DND-41 (cell line): ENCODE results near the gene WDFY4.
A peak's percentile ranks its signal among the peaks of the same experiment; 100 is the strongest.

Source experiments
- ATAC-seq: fragments of 200-7000 bp; cut with Tn5 transposase; 3 replicates; pipeline ENCODE4 v1.9.1; 2021; ENCODE audit warnings: low read depth; ENCODE audit not compliant: insufficient read depth
- DNase-seq: peaks from one replicate; pipeline ENCODE4 v3.0.0-alpha.2; 2020
- H2AFZ ChIP-seq: 2 replicates; pipeline ENCODE4 v1.6.0; 2012; ENCODE audit warnings: low read depth, low read length
- H3K27ac ChIP-seq: 2 replicates; pipeline ENCODE4 v1.5.1; 2012; ENCODE audit warnings: low read length, inconsistent platforms
- H3K27me3 ChIP-seq: fragments of 200-600 bp; sonication (generic); 2 replicates; pipeline ENCODE4 v1.6.0; 2012; ENCODE audit warnings: low read length, mild to moderate bottlenecking, inconsistent platforms; ENCODE audit not compliant: insufficient read depth, poor library complexity
- H3K36me3 ChIP-seq: 2 replicates; pipeline ENCODE4 v1.5.1; 2012; ENCODE audit warnings: low read length, inconsistent platforms; ENCODE audit not compliant: insufficient read depth
- H3K4me1 ChIP-seq: 2 replicates; pipeline ENCODE4 v1.5.1; 2012; ENCODE audit warnings: mild to moderate bottlenecking, low read length; ENCODE audit not compliant: insufficient read depth
- H3K4me2 ChIP-seq: 2 replicates; pipeline ENCODE4 v1.6.0; 2012; ENCODE audit warnings: mild to moderate bottlenecking, moderate library complexity, low read length, inconsistent platforms; ENCODE audit not compliant: insufficient read depth
- H3K4me3 ChIP-seq, 2 experiments: fragments of 200-600 bp in 1 of 2; shearing (Covaris generic) in 1 of 2; 2 replicates each; pipeline ENCODE4 v1.5.1; 2012 to 2016; ENCODE audit warnings: inconsistent platforms in 2 of 2, low read length in 2 of 2, mild to moderate bottlenecking in 2 of 2, low read depth in 1 of 2, moderate library complexity in 1 of 2
- H3K79me2 ChIP-seq: 2 replicates; pipeline ENCODE4 v1.6.0; 2012; ENCODE audit warnings: low read length, inconsistent platforms; ENCODE audit not compliant: insufficient read depth
- H3K9ac ChIP-seq: 2 replicates; pipeline ENCODE4 v1.6.0; 2012; ENCODE audit warnings: low read depth, mild to moderate bottlenecking, inconsistent platforms, low read length, moderate library complexity
- H3K9me3 ChIP-seq: 2 replicates; pipeline ENCODE4 v1.5.1; 2012; ENCODE audit warnings: low read length, moderate library complexity, mild to moderate bottlenecking, inconsistent platforms; ENCODE audit not compliant: insufficient read depth, severe bottlenecking
- H4K20me1 ChIP-seq: 2 replicates; pipeline ENCODE4 v1.6.0; 2012; ENCODE audit warnings: low read length; ENCODE audit not compliant: insufficient read depth
- EZH2 ChIP-seq: IDR thresholded peaks from 3 replicates; pipeline ENCODE4 v1.6.1; 2012; ENCODE audit warnings: borderline replicate concordance, low read depth, mild to moderate bottlenecking, moderate library complexity, low read length, inconsistent platforms; ENCODE audit not compliant: severe bottlenecking
- TF ChIP-seq, protein P1 (sequence below): IDR thresholded peaks from 2 replicates; pipeline ENCODE4 v1.5.1; 2012; ENCODE audit warnings: borderline replicate concordance, low read length, moderate library complexity, mild to moderate bottlenecking; ENCODE audit not compliant: poor library complexity, severe bottlenecking; ENCODE audit errors: extremely low read depth

WDFY4 gene

DNA sequence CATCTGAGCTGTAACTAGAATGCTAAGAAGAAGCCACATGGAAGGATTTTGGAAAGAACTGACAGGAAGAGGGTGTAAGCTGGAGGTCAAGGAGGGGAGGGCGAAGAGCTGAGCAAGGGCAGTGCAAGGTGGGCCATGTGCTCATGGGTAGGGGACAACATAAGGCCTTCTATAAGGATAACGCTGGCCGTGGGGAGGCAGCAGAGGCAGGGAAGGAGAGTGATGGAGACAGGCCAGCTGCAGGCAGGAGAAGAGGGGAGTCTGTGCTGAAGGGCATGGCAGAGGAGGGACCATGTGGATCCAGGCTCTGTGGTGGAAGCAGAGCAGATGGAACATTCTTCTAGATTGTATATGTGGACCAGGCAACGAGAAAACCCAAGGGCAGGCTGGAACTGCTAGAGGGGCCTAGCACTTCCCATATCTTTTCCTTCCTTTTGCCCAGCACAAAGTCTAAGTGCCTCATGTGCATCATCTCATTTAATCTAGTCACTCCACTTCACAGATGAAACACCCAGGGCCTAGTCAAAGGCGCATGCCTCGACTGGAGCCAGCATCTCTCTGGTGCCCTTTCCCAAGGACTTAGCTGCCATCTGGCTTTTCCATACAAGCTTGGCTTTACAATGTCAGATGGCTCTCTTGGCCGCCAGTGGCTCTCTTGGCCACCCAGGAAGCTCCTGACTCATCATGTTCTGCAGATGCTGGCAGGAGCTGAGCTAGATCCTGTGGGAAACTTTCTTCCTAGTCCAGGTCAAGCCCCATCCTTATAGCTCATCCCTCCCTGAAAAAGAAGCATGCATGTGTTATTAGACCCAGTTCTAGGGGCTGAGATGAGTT is 248.4 kb downstream of the WDFY4 start:
- Histone ChIP-seq H3K27ac (no peak overlapping the region), H3K4me1 (peaks cover 20% of the 10 kb centered on the region), H3K36me3 (no peaks in the 10 kb centered on the region), H3K9me3 (no peaks in the 10 kb centered on the region), H3K4me2 (no peak overlapping the region), H4K20me1 (no peaks in the 10 kb centered on the region; the same call in 1 of the 2 replicates), H3K9ac (no peak overlapping the region), H3K27me3 (no peaks in the 10 kb centered on the region), H2AFZ (no peak overlapping the region), H3K4me3 (no peak overlapping the region), H3K79me2 (no peaks in the 10 kb centered on the region)
- ATAC-seq (no peak), DNase-seq (no peak)
- TF ChIP-seq, protein P1, sequence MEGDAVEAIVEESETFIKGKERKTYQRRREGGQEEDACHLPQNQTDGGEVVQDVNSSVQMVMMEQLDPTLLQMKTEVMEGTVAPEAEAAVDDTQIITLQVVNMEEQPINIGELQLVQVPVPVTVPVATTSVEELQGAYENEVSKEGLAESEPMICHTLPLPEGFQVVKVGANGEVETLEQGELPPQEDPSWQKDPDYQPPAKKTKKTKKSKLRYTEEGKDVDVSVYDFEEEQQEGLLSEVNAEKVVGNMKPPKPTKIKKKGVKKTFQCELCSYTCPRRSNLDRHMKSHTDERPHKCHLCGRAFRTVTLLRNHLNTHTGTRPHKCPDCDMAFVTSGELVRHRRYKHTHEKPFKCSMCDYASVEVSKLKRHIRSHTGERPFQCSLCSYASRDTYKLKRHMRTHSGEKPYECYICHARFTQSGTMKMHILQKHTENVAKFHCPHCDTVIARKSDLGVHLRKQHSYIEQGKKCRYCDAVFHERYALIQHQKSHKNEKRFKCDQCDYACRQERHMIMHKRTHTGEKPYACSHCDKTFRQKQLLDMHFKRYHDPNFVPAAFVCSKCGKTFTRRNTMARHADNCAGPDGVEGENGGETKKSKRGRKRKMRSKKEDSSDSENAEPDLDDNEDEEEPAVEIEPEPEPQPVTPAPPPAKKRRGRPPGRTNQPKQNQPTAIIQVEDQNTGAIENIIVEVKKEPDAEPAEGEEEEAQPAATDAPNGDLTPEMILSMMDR = no peak
- no peak for TF ChIP-seq EZH2

DNA sequence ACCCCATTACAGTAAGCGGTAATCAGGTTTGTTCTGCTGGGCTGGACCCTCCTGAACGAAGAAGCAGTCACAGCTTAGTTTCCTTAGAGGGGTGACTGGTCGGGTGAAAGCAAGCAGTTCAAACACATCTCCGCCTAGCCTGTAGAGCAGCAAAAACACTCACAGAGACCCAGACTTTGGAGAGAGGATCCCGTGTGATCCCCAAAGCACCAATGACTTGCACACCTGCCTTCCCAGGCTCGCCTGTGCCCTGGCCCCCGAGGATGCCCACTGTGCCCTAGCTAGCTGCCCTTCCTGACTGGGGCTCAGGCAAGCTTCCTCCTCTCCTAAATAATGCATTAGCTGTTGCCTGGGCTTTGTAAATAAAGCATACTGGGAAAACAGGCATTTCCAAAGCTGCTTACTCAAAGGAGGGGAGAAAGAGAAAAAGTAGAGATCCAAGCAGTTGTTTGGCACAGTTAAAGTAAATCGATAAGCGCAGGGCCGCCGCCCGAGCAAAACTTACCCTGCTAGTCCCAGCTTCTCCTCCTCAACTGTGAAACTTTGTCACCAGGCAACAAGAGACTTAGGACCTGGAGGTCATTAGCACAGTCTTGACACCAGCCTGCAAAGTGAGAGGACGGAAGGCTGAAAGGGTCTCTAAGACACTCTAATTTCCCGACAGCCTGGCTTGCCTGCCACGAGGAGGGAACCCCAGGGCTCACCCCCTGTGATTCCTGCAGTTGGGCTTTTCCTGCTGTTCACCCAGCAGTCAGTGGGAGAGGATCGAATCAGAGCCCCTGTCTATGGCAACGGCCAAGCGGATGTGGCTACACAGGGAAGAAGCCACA is 250.2 kb downstream of the WDFY4 start:
- ATAC-seq (peak; percentile 84), DNase-seq (peak; percentile 72)
- Histone ChIP-seq H3K27ac (peak overlapping the region; percentile 64), H4K20me1 (no peaks in the 10 kb centered on the region; the same call in 1 of the 2 replicates), H3K79me2 (no peaks in the 10 kb centered on the region), H3K36me3 (no peaks in the 10 kb centered on the region), H3K4me3 (peak overlapping the region in 1 of 2 experiments; percentile 49; a peak in 2 of 4 replicates), H3K9me3 (no peaks in the 10 kb centered on the region), H3K9ac (peak overlapping the region; percentile 25; the same call in 1 of the 2 replicates), H3K27me3 (no peaks in the 10 kb centered on the region), H3K4me1 (peaks cover 20% of the 10 kb centered on the region), H2AFZ (no peak overlapping the region), H3K4me2 (peak overlapping the region; percentile 56)
- TF ChIP-seq EZH2 = no peak
- TF ChIP-seq, protein P1 = no peak

DNA sequence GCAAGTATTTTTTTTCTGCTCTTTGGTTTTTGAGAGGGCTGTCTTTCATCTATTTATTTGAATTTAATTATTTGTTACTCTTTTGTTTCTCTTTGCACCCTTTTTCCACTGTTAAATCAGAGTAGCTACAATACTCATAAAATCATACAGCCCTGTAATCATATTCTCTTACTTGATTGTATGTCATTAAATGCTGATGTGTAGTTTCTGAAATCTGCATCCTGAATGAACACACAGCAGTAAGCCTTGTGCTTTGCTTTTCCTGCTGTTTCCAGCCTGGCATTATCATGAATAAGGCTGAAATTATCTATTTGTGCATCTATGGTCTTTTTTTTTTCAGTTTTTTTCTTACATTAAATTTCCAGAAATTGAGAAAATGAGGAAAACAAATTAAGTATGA is 250.9 kb downstream of the WDFY4 start:
- Histone ChIP-seq H3K4me3 (peak overlapping the region in 1 of 2 experiments; percentile 34; a peak in 1 of 4 replicates), H2AFZ (no peak overlapping the region), H3K9ac (peak overlapping the region; percentile 25; the same call in 1 of the 2 replicates), H3K27ac (peak overlapping the region; percentile 50; the same call in 1 of the 2 replicates), H3K4me2 (peak overlapping the region; percentile 56), H3K4me1 (peaks cover 20% of the 10 kb centered on the region), H3K9me3 (no peaks in the 10 kb centered on the region), H4K20me1 (no peaks in the 10 kb centered on the region; the same call in 1 of the 2 replicates), H3K36me3 (no peaks in the 10 kb centered on the region), H3K27me3 (no peaks in the 10 kb centered on the region), H3K79me2 (no peaks in the 10 kb centered on the region)
- TF ChIP-seq, protein P1 = no peak
- TF ChIP-seq EZH2 = no peak
- DNase-seq (no peak), ATAC-seq (peak; percentile 23; the same call in 2 of the 3 replicates)
